Brain microvascular endothelial cell (primary cell): ENCODE results near the gene DMTF1.

Source experiments
- DNase-seq: peaks from one replicate; pipeline ENCODE4 v3.0.0-alpha.2; 2020
- H3K27ac ChIP-seq: fragments of 250-450 bp; sonication (Bioruptor Pico); 2 replicates; pipeline ENCODE4 v1.5.1; 2020; ENCODE audit warnings: mild to moderate bottlenecking, moderate library complexity
- H3K27me3 ChIP-seq: fragments of 250-450 bp; sonication (Bioruptor Pico); replicated peaks from 2 replicates; pipeline ENCODE4 v1.5.1; 2020; ENCODE audit warnings: mild to moderate bottlenecking
- H3K36me3 ChIP-seq: fragments of 250-450 bp; sonication (Bioruptor Pico); replicated peaks from 2 replicates; pipeline ENCODE4 v1.5.1; 2020; ENCODE audit warnings: mild to moderate bottlenecking
- H3K4me3 ChIP-seq: 2 replicates; pipeline ENCODE4 v1.5.1; 2011; ENCODE audit warnings: low read depth, mild to moderate bottlenecking, control low read depth, low read length, moderate library complexity
- CTCF ChIP-seq: IDR thresholded peaks from 2 replicates; pipeline ENCODE4 v1.5.1; 2011; ENCODE audit warnings: low read depth, mild to moderate bottlenecking, moderate library complexity, low read length, control low read depth, inconsistent platforms; ENCODE audit errors: missing control alignments
- in situ Hi-C: cut with HindIII; loops from 2 replicates; pipeline ENCODE4 v1.10.0; 2017; ENCODE audit warnings: low sequenced_read_pairs, low pct_ligation_motif_present

DMTF1 gene

DNA sequence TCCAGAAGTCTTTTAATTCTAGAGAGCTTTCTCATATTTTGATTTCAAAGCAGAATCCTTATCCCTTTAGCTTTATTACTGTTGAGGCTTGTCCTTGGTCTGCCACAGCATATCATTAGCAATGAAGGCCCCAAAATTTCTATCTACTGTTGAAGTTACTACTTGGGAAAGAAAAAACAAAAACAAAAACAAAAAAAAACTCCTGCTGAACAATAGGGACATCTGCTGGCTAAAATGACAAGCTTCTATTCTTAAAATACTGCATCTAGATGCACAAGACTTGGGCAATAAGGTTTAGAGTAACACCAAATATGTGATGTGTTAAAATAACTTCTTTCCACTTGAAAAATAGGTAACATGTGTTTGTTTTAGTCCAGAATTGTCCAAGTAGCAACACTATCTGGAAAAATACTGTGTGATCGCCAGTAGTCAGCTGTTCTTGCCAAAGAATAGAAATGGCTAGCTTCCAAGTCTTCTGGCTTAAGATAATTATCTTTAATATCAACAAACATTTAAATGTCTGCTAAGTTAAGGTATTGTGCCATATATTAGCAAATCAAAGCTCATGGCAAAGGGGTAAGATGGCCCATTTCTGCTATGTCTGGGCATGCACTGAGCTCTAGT is 3.8 kb upstream of the DMTF1 start:
- no peak for DNase-seq
- no peak overlapping the region for H3K4me3 ChIP-seq
- no peaks in the 10 kb centered on the region for H3K36me3 ChIP-seq
- no peaks in the 10 kb centered on the region for H3K27me3 ChIP-seq
- H3K27ac ChIP-seq, result no peak overlapping the region
- in situ Hi-C loops, result no loop called here
- peak; percentile 39 for TF ChIP-seq CTCF

GRCh38 chr7:87151002-87151728 is 1.1 kb upstream of the DMTF1 start:
- Histone ChIP-seq H3K27ac (peak overlapping the region; percentile 88), H3K4me3 (peak overlapping the region; percentile 83), H3K27me3 (no peaks in the 10 kb centered on the region), H3K36me3 (no peaks in the 10 kb centered on the region)
- DNase-seq, result no peak
- in situ Hi-C loops, result no loop called here
- TF ChIP-seq CTCF, result no peak

GRCh38 chr7:87151729-87152111 is 533 bp upstream of the DMTF1 start:
- peak overlapping the region; percentile 88 for H3K27ac ChIP-seq
- peak overlapping the region; percentile 83 for H3K4me3 ChIP-seq
- H3K36me3 ChIP-seq, result no peaks in the 10 kb centered on the region
- no peak for DNase-seq
- no peak for TF ChIP-seq CTCF
- no peaks in the 10 kb centered on the region for H3K27me3 ChIP-seq
- in situ Hi-C loops, result no loop called here

DNA sequence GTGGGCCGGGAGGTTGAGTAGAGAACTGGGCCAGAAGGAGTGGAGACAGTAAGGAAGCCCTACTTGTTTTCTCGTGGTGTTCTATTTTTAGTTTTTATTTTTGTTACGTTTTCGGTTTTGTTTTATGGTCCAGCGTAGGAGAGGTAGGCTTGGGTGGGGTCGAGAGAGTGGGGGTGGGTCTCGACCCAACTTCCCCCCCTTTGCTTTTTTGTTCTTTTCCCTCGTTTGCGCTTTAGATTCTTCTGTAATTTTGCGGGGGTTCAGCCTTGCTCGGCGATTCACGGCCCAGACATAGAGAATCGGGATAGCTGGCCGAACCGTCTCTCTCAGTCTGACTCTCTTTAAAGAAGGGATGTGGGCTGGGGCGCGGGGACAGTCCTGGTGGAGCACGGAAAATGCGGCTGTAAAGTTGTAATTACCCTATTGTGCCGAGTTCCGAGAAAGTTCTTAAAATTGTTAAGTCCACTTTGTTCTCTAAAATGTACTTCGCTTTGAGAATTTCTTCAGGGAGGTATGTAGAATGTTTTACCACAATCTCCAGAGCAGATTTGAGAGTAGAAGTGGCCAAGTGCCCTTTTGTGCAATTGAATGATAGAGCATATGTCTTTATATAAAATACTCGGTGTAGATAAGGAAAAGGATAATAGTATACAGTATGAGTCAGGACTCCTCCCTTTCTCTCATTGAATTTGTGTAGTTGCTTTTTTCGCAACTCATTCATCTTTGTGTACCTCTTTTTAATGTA is 816 bp downstream of the DMTF1 start:
- no peak for TF ChIP-seq CTCF
- peak overlapping the region; percentile 83 for H3K4me3 ChIP-seq
- peak overlapping the region; percentile 88 for H3K27ac ChIP-seq
- H3K36me3 ChIP-seq, result no peaks in the 10 kb centered on the region
- H3K27me3 ChIP-seq, result no peaks in the 10 kb centered on the region
- in situ Hi-C loops, result no loop called here
- DNase-seq, result no peak

- Histone ChIP-seq H3K4me3 (peak overlapping the region; percentile 83), H3K27ac (peak overlapping the region; percentile 88), H3K36me3 (no peaks in the 10 kb centered on the region), H3K27me3 (no peaks in the 10 kb centered on the region)
- no peak for DNase-seq
- in situ Hi-C loops, result no loop called here
- TF ChIP-seq CTCF, result no peak
Observed at GRCh38 chr7:87154166-87154565, 1.9 kb downstream of the DMTF1 start.
